Activated CD8-positive, alpha-beta T cell treated with anti-CD3 and anti-CD28 coated beads for 36 hours (primary cell): Measurements from ENCODE around the gene ABCC11. TPM values are rescaled to one million over a fixed set of nuclear protein-coding genes. Genes with fewer than 3 reads are reported as not detected.
A peak's percentile ranks its signal among the peaks of the same experiment; 100 is the strongest.

Source experiments
- ATAC-seq: fragments of 200-7000 bp; cut with Tn5 transposase; one replicate; pipeline ENCODE4 v1.10.0; 2021; ENCODE audit warnings: mild to moderate bottlenecking, moderate library complexity
- CTCF ChIA-PET: fragments of 350-600 bp; sonication (Branson Sonifier 250); formaldehyde crosslinking; loops from one replicate; lab custom pipeline; 2021; ENCODE audit warnings: antibody characterized with exemption; lab: Charles Lee
- POLR2A ChIA-PET: fragments of 350-600 bp; sonication (Branson Sonifier 250); formaldehyde crosslinking; loops from one replicate; lab custom pipeline; 2021; ENCODE audit warnings: antibody characterized with exemption; lab: Charles Lee
- DNase-seq: peaks from one replicate; pipeline ENCODE4 v3.0.0-alpha.2; 2020
- H3K27ac Mint-ChIP-seq: one replicate; pipeline ENCODE4 v1.8.0; 2021; ENCODE audit warnings: mild to moderate bottlenecking, mixed read lengths
- H3K27me3 Mint-ChIP-seq: one replicate; pipeline ENCODE4 v1.8.0; 2021; ENCODE audit warnings: mixed read lengths
- H3K36me3 Mint-ChIP-seq: one replicate; pipeline ENCODE4 v1.8.0; 2021; ENCODE audit warnings: low read depth, mixed read lengths
- H3K4me1 Mint-ChIP-seq: one replicate; pipeline ENCODE4 v1.8.0; 2021; ENCODE audit warnings: low read depth, mixed read lengths
- H3K4me3 Mint-ChIP-seq: one replicate; pipeline ENCODE4 v1.8.0; 2021; ENCODE audit warnings: mild to moderate bottlenecking, moderate library complexity, mixed read lengths
- H3K9me3 Mint-ChIP-seq: one replicate; pipeline ENCODE4 v1.8.0; 2021; ENCODE audit warnings: mixed read lengths
- CTCF ChIP-seq: fragments of 200-600 bp; IDR thresholded peaks from one replicate; pipeline ENCODE4 v1.8.0; 2022; ENCODE audit warnings: antibody characterized with exemption, mild to moderate bottlenecking
- intact Hi-C: fragments of 100-400 bp; cut with micrococcal nuclease; formaldehyde crosslinking; loops from one replicate; pipeline ENCODE4 v1.10.0; 2022
- total RNA-seq, 2 experiments: library from RNA; stranded (reverse); gene quantifications; one replicate each; pipeline ENCODE4 v1.2.3, GENCODE V29; 2021

ABCC11 gene
- total RNA-seq, 2 experiments from 2014 or later: 0.16 to 0.54 TPM

- no peaks in the 10 kb centered on the region for H3K36me3 Mint-ChIP-seq
- no peak overlapping the region for H3K27ac Mint-ChIP-seq
- ChIA-PET CTCF (no interaction called here), POLR2A (no interaction called here)
- H3K9me3 Mint-ChIP-seq: no peaks in the 10 kb centered on the region
- ATAC-seq (no peak), DNase-seq (no peak)
- H3K4me3 Mint-ChIP-seq: no peak overlapping the region
- H3K27me3 Mint-ChIP-seq: peaks cover 12% of the 10 kb centered on the region
- peaks cover 26% of the 10 kb centered on the region for H3K4me1 Mint-ChIP-seq
- intact Hi-C loops: loop anchor here (10.0 kb wide), 2 partner anchors 1127 to 1217 kb away; no protein-coding TSS in a partner anchor
- TF ChIP-seq CTCF: no peak
Measured at GRCh38 chr16:48161906-48162305, 85.4 kb downstream of the ABCC11 start.

GRCh38 chr16:48160575-48160974 lies 86.8 kb downstream of the ABCC11 start:
- POLR2A ChIA-PET: no interaction called here
- H3K4me1 Mint-ChIP-seq: peaks cover 28% of the 10 kb centered on the region
- intact Hi-C loops: loop anchor here (10.0 kb wide), 2 partner anchors 1126 to 1216 kb away; no protein-coding TSS in a partner anchor
- ATAC-seq (no peak), DNase-seq (no peak)
- no peak for TF ChIP-seq CTCF
- H3K27me3 Mint-ChIP-seq: peaks cover 18% of the 10 kb centered on the region
- CTCF ChIA-PET: no interaction called here
- no peaks in the 10 kb centered on the region for H3K36me3 Mint-ChIP-seq
- no peak overlapping the region for H3K27ac Mint-ChIP-seq
- H3K4me3 Mint-ChIP-seq: no peak overlapping the region
- H3K9me3 Mint-ChIP-seq: no peaks in the 10 kb centered on the region

GRCh38 chr16:48158296-48158695 lies 89.0 kb downstream of the ABCC11 start:
- Mint-ChIP-seq H3K4me1 (peaks cover 28% of the 10 kb centered on the region), H3K27ac (peak overlapping the region; percentile 76), H3K4me3 (peak overlapping the region; percentile 50), H3K27me3 (peaks cover 28% of the 10 kb centered on the region), H3K9me3 (no peaks in the 10 kb centered on the region), H3K36me3 (no peaks in the 10 kb centered on the region)
- ATAC-seq: peak; percentile 95
- ChIA-PET CTCF (interaction anchor here (0.9 to 5.4 kb wide), 5 partner anchors 8 to 1211 kb away, joined by 3 to 47 read pairs (median 6); partner anchors contain the start of gene NETO2), POLR2A (interaction anchor here (1.2 kb wide), 1 partner anchor 698 kb away, joined by 4 read pairs; the partner anchor contains the start of genes ITFG1 and PHKB)
- TF ChIP-seq CTCF: no peak
- intact Hi-C loops: loop anchor here (10.0 kb wide), 1 partner anchor 1013 kb away; the partner anchor contains the start of gene NETO2
- peak; percentile 73 for DNase-seq

- Mint-ChIP-seq H3K4me3 (no peak overlapping the region), H3K27ac (peak overlapping the region; percentile 76), H3K4me1 (peaks cover 28% of the 10 kb centered on the region), H3K36me3 (no peaks in the 10 kb centered on the region), H3K27me3 (peaks cover 25% of the 10 kb centered on the region), H3K9me3 (no peaks in the 10 kb centered on the region)
- ATAC-seq (peak; percentile 45), DNase-seq (peak; percentile 16)
- ChIA-PET POLR2A (interaction anchor here (1.2 kb wide), 1 partner anchor 697 kb away, joined by 4 read pairs; the partner anchor contains the start of genes ITFG1 and PHKB), CTCF (interaction anchor here (0.7 to 5.4 kb wide), 8 partner anchors 9 to 1211 kb away, joined by 3 to 47 read pairs (median 6); partner anchors contain the start of gene NETO2)
- intact Hi-C loops: loop anchor here (10.0 kb wide), 1 partner anchor 1013 kb away; the partner anchor contains the start of gene NETO2
- no peak for TF ChIP-seq CTCF
Measured at GRCh38 chr16:48157794-48158193, 89.5 kb downstream of the ABCC11 start.

GRCh38 chr16:48157302-48157701 lies 90.0 kb downstream of the ABCC11 start:
- H3K9me3 Mint-ChIP-seq: no peaks in the 10 kb centered on the region
- no peak for TF ChIP-seq CTCF
- no peak overlapping the region for H3K27ac Mint-ChIP-seq
- peaks cover 28% of the 10 kb centered on the region for H3K4me1 Mint-ChIP-seq
- no peaks in the 10 kb centered on the region for H3K36me3 Mint-ChIP-seq
- no peak overlapping the region for H3K4me3 Mint-ChIP-seq
- ChIA-PET POLR2A (interaction anchor here (1.2 kb wide), 1 partner anchor 697 kb away, joined by 4 read pairs; the partner anchor contains the start of genes ITFG1 and PHKB), CTCF (interaction anchor here (0.6 to 5.4 kb wide), 13 partner anchors 9 to 1210 kb away, joined by 3 to 47 read pairs (median 4); partner anchors contain the start of gene NETO2)
- ATAC-seq (no peak), DNase-seq (no peak)
- intact Hi-C loops: loop anchor here (10.0 kb wide), 1 partner anchor 1013 kb away; the partner anchor contains the start of gene NETO2
- H3K27me3 Mint-ChIP-seq: peaks cover 25% of the 10 kb centered on the region
